Measurements from ENCODE around the gene ABCG1.
"Not testable (repeated sequence)": the region's sequence is repeated elsewhere in the genome, so short reads cannot be mapped to it uniquely, and the experiment has no call there.

ABCG1 gene

DNA sequence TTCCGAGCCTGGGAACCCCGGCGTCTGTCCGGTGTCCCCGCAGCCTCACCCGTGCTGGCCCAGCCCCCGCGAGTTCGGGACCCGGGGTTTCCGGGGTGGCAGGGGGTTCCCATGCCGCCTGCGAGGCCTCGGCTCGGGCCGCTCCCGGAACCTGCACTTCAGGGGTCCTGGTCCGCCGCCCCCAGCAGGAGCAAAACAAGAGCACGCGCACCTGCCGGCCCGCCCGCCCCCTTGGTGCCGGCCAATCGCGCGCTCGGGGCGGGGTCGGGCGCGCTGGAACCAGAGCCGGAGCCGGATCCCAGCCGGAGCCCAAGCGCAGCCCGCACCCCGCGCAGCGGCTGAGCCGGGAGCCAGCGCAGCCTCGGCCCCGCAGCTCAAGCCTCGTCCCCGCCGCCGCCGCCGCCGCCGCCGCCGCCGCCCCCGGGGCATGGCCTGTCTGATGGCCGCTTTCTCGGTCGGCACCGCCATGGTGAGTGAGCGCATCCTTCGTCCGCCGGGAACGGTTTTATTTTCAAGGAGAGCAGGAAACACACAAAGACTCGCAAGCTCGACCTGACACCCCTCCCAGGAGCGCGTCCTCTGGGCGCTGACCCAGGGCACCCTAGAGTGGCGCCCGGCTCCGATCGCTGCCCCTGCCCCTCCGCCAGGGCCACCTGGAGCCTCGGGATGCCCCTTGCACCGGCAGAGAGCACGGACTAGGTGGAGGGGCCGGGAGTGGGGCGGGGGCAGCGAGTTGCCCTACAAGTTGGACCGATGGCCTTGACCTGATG lies at the start of gene ABCG1:
Gene ABCG1, plus strand, starts transcription at position 305 of the 770 bp plus-strand sequence. Its CDS starts 123 bp downstream, at position 428.
- DNase-seq (ENCODE audit: low spot score), result no peak

DNA sequence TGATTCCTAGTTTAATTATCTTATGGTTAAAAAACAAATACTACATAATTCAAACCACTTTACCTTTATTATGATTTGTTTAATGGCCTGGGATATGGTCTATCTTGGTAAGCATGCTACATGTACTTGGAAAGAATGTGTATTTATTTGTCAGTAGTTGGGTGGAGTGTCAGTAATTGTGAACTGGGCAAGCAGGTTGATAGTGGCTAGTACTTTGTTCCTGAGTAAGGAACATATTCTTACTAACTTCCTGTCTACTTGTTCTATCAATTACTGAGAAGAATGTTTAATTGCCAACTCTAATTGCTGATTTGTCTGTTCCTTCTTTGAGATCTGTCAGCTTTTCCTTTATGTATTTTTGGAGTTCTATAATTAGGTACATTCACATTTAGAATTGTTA lies 49.2 kb upstream of the ABCG1 start:
- DNase-seq (ENCODE audit: low spot score), result no peak

DNA sequence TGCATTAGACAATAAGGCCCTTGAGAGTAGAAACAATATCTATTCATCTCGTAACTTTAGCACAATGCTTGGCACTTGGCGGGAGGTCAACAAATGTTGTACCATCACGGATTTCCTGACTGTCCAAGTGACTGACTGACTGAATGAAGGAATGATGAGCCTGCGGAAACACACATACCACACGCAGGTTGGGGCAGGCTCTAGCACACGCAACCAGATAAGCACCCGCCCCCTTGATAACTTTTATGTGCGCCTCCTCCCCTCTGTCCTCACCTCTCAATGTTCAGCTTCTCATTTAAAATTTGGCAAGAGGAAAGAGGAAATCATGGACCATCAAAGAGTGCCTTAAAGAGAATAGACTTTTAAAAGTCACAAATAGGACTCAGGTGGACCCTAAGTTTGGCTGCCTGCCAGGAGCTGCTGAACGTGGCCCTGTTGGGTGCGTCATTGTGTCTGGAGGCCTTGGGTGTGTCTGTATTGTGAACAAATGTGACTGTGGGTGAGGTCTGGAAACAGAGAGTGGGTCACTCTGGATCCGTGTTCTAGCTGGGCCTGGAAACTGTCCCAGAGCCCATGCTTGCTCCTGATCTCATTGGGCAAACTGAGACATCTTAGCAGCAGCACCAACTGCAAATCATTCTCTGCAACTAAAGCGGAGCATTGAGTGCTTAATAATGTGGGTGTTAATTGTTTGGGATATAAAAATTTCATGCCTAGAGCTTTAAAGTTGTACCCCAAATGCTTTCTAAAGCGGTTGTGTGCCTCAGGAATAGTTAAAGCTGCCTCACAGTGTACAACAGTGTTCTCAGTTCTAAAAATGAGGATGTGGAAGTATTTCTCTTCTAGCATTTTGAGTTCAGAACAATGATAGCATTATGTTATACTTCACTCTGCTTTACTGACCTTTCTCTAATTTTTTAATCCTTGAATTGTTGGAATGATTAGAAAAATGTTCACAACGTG lies 47.6 kb upstream of the ABCG1 start:
- DNase-seq (ENCODE audit: low spot score), result peak; percentile 2

DNA sequence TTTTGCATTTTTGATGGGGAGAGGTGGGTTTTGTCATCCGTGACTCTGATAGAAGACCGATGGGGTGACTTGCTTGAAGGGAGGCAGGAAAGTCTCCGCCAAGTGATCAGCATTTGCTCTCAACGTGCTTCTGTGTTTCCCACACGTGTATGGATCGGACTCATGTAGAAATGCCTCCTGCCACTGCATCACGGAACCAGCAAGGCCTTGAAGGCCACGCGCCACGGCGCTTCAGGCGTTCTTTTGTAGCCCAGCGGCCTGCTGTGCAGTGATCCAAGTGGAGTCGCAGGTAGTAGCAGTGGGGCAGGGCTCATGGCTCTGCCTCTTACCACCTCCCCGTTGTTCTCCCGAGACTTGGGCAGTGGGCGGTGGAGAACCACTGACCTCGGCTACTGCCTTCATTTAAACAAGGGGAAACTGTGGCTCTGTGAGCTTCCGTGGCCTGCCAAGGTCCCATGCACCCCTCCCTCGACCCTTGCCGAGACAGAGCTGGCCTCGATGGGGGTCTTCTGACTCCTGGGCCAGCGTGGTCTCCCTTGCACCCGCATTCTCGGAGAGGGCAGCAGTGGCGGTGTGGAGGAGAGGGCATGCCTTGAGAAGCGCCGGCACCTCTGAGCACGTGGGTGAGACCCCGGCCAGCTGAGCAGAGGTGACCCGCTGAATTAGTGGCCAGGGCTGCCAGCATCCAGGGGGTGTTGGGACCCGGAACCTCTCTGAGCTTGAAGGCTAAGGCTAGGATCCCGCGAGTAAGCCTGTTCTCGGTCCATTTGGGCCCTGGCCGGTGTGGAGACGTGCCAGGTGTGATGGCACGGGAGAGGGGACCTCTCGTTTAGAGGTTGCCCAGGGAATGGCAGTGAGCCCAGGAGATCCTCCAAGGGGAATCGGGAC lies 46.1 kb upstream of the ABCG1 start:
- DNase-seq (ENCODE audit: low spot score), result no peak

DNA sequence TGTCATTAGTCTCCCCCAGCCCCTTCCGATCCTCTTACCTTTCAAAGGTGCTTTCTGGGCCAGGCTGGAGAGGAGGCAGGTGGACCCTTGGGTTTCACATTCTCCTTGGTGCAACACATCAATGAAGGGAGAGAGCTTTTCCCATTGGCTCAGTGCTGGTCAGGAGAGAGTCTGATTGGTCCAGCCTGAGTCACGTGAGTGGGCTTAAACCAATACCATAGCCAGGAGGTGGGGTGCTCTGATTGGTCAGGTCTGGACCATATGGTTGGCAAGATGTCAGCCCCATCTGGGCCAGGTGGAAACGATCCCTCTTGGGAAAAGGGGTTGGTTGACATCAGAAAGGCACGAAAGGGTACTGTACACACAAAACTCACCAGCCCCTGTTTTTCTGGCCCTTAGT lies 44.8 kb upstream of the ABCG1 start:
- peak; percentile 5 for DNase-seq (ENCODE audit: low spot score)

DNA sequence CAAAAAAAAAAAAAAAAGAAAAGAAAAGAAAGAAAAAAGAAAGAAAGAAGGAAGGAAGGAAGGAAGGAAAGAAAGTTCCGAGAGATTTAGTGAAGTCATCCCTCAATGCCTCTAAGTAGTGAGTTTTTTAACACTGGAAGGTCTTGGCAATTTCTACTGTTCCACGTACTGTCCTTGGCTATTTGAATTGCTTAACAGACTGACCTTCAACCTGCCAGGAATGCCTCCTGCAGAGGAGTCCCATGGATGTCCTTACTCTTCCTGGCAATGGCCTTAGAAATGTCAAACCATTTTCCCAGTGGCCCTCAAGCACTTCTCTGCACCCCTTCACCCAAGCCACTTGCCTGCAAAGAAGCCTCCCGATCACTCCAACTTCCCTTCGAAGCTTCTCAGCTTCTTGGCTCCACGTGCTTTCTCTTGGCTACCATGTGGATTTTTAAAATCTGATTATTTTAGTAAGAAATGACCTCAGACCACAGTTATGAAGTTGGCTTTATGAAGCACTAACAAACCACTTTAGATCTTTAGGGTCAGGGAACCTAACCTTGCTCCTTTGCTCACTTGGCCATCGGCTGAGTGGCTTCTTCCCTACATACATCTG lies 43.7 kb upstream of the ABCG1 start:
- DNase-seq (ENCODE audit: low spot score), result no peak

DNA sequence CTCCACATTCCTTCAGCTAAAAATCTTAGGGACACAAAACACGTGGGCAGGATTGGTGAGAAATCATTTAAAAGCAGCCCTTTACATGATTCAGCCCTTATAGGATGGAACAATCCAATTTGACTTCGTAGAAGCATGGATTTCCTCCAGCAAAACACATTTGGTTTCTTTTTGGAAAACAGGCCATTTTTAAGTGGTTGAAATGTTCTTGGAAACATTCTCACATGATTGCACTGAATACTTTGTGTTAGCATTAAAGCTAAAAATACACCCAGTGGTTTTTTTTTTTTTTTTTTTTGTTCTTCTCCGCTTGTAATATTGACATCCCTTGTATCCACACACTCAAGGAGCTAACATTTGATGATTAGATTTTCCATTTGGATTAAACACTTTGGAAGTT lies 42.1 kb upstream of the ABCG1 start:
- no peak for DNase-seq (ENCODE audit: low spot score)

DNA sequence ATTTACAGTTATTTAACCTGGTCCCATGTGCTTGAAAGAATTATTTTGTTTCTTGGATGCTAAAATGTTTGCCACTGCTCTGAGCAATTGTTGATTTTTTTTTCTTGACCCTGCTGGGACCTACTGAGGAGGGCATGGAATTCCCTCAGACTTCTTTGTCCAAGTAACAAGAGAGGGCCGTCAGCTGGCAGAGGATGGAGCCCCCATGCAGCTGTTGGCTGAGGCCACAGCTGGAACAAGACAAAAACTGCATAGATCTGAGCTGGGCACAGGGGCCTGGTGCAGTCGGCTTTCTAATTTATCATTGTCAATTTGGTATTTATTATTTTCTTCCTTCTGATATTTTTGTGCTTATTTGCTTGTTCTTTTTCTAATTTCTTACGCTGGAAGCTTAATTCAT lies 39.6 kb upstream of the ABCG1 start:
- DNase-seq (ENCODE audit: low spot score), result no peak

DNA sequence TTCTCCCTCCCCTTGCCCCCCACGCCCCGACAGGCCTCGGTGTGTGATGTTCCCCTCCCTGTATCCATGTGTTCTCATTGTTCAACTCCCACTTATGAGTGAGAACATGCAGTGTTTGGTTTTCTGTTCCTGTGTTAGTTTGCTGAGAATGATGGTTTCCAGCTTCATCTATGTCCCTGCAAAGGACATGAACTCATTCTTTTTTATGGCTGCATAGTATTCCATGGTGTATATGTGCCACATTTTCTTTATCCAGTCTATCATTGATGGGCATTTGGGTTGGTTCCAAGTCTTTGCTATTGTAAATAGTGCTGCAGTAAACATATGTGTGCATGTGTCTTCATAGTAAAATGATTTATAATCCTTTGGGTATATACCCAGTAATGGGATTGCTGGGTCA lies 38.9 kb upstream of the ABCG1 start:
- DNase-seq (ENCODE audit: low spot score), result not testable (repeated sequence)

DNA sequence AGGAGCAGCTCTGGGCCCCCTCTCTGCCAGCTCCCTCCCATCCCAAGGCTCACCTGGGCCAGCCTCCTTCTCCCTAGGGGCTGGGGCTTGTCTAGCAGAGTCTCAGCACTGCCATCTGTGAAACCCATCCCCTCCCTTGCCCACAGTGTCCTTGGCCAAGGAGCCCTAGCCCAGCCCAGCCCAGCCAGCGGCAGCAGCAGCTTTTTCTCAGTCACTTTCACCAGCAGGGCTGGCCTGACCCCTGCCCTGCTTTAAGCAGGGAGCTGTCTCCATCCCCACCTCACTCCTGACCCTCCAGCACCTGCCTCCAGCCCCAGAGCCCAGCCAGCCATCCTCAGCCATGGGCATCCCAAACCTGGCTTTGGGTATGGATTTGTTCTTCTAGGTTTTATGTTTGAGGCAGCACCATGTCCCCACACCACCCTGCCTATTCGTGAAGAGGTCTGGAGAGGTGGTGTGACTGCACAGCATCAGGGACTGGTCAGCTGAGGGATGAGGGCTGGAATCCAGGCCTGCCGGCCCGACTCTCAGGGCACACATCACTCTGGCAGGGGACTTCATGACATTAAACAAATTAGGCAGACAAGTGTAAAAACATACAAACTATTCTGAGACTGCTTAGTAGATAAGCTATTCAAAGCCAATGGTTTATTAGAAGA lies 36.1 kb upstream of the ABCG1 start:
- DNase-seq (ENCODE audit: low spot score), result no peak

DNA sequence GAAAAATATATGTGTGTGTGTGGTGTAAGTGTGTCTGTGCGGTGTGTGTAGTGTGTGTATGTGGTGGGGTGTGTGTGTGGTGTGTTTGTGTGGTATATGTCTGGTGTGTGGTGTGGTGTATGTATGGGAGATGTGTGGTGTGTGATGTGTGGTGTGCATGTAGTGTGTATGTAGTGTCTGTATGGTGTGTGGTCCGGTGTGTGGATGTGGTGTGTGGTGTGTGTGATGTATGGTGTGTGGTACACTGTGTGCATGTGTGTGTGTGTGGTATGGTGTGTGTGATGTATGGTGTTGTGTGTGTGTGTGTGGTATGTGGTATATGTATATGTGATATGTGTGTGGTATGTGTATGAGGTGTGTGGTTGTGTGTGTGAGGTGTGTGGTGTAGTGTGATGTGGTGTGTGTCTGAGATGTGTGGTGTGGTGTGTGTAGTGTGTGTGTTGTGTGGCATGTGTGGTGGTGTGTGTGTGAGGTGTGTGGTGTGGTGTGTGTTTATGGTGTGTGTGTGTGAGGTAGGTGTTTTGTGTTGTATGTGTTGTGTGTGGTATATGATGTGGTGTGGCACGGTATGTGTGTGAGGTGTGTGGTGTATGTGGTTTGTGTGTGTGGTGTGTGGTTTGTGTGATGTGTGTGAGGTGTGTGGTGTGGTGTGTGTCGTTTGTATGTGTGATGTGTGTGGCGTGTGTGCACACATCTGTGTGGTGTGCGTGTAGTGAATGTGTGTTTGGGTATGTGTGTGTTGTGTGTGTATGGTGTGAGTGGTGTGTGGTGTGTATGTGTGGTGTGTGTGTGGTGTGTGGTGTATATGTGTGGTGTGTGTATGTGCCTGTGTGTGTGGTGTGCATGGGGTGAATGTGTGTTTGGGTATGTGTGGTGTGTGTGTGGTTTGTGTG lies 35.3 kb upstream of the ABCG1 start:
- DNase-seq (ENCODE audit: low spot score), result no peak

DNA sequence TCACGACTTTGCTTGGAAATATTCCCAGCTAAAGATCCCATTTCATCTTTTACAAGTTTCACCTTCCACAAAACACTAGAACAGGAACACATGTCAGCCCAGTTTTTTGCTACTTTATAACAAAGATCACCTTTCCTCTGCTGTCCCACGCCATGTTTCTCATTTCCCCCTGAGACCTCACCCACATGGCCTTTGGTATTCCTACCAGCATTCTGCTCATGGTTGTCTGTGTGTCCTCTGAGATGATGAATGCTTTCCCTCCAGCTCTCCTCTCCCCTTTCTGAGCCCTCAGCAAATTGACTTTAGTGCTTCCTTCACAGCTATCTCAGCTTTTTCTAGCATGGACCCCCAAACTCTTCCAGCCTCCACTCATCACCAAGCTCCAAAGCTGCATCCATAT lies 32.3 kb upstream of the ABCG1 start:
- no peak for DNase-seq (ENCODE audit: low spot score)

DNA sequence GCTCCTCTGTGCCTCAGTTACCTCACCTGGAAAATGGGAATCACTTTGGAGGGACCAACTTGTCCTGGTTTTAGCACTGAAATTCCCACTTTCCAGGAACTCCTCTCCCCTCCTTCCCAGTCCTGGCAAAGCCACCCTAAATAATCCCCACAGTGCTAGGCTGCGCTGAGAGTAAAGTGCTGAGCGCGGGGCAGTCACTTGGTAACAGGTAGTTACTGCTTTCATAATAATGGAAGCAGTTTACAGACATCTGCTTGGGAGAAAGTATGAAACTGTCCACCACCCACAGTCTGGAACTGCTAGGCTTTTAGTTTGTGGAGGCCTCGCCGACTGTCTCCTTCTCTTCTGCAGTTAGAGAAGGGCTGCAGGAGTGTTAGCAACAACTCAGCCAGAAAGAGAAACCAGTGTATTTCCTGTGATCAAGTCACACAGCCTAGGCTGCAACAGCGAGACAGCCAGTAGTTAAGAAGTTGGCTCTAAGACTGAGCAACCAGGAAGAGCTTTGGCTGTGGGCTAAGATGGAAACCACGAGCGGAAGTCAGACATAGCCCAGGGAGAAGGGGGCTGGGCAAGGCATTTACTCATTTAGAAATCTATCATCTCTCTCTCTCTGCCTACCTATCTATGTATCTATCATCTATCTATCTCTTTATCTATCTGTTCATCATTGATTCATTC lies 30.8 kb upstream of the ABCG1 start:
- DNase-seq (ENCODE audit: low spot score), result no peak

DNA sequence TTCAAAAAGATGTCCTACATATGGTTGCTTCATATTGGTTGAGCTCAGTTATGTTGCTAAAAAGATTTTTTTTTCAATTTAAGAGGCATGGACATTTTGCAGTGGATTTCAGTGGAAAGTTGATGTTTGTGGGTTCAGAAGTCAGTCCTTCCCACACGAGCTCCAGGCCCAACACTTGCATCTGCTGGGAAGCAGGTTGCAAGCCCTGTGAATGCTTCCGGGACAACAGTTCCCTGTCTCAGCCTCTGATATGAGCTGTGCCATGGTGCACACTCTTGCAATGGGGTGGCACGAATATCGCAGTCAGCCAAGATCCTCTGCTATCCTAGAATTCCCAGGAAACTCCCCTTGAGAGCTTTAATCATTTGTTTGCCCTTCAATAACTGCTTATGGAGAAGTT lies 30.3 kb upstream of the ABCG1 start:
- DNase-seq (ENCODE audit: low spot score), result no peak

DNA sequence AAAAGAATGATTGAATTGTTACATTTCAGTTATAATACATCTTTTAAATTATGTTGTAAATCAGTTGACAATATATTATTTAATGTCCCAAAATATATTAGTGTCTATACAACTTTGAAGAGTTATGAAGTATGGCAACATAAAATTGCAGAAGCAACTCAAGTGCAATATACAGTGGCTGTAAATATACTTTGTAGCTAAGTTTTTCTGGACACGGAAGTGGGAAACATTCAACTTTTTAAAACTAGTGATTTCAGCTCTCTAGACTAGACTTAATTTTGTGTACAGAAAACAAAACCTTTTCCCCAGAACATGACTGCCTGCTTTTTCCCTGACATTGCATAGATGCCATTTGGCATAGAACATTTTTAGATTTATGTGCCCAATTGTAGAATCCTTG lies 29.5 kb upstream of the ABCG1 start:
- no peak for DNase-seq (ENCODE audit: low spot score)

DNA sequence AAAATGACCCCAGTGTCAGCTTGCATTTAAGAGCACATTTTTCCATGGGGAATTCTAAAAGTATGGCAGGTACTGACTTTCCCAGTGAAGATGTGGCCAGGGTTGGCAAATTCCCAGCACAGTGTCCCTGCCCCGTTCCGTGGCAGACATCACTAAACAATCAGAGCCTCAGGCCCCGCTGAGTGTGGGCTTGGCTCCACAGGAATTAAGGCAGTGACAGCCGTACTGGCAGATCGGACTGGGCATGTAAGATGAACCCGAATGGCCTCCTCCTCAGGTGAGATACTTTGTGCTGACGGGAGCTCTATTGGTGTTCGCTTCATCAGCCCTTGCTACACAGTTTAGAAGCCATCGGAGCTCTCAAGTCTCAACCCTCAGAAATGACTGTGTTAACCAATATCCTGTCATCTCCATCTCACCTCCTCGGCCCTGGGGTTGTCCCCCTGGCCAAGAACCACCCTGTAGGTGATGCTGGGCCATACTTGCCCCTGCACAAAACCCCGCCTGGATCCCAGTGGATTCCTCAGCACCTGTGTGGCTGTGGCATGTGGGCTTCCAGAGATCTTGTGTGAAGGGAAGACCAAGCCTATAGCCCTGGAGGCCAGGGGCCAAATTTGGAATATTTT lies 29.0 kb upstream of the ABCG1 start:
- DNase-seq (ENCODE audit: low spot score), result no peak

DNA sequence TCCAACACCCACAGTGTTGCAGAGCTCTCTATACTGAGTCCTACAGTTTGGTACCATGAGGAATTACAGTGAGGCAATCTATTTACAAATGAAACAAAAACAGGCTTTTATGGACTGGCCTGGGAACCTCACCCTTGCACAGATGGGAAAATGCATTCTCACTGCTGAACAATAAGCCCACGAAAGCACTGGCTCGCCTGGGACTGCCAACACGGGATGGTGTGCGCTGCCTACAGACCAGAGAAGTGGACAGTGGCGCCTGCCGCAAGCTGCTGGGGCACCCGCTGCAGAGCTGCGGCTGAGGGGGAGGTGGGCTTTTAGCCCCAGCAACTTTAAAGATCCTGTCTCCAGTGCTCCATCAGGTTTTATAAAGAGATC lies 28.5 kb upstream of the ABCG1 start:
- no peak for DNase-seq (ENCODE audit: low spot score)

DNA sequence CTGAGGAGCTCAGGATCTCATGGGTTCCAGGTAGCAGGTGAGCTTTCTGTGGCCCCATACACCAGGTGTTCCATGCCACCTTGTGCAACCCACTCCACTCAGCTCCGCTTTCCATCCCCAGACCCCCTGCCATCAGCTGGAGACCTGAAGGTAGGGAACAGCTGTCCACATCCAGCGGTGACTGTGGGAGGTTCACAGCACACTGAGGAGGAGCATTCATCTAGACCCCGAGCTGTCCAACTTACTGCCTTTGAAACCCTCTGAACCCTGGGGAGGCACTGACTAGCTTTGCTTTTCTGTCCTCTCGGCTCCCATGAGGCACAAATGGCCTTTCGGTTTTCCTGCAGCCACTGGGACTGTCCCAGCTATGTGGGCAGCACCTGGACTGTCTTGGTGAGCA lies 27.9 kb upstream of the ABCG1 start:
- DNase-seq (ENCODE audit: low spot score), result no peak

All from AG08395 (cell line).